SK-N-SH (cell line): ENCODE results near the gene CCDC197. TPM values are rescaled to one million over a fixed set of nuclear protein-coding genes. Genes with fewer than 3 reads are reported as not detected.

Experiments
- CTCF ChIA-PET: fragments of 300-600, 350-600 bp; formaldehyde crosslinking; extraction: SDS; loops from one replicate; lab custom pipeline; 2021; lab: Yijun Ruan, JAX
- POLR2A ChIA-PET: fragments of 350-600 bp; sonication (Branson Sonifier 250); formaldehyde crosslinking; extraction: SDS; loops from one replicate; lab custom pipeline; 2020; ENCODE audit warnings: antibody characterized with exemption, inconsistent platforms; lab: Yijun Ruan, JAX
- DNase-seq: peaks from one replicate; pipeline ENCODE4 v3.0.0; 2012
- H2AFZ ChIP-seq: fragments of 200-600 bp; sonication (generic); 2 replicates; pipeline ENCODE4 v1.8.1; 2016; ENCODE audit warnings: antibody characterized with exemption, mild to moderate bottlenecking, low read depth
- H3F3A ChIP-seq: fragments of 200-600 bp; sonication (generic); replicated peaks from 2 replicates; pipeline ENCODE3; 2016; ENCODE audit warnings: antibody characterized with exemption, mild to moderate bottlenecking; ENCODE audit not compliant: insufficient read depth
- H3K27ac ChIP-seq, 2 experiments: fragments of 200-500 bp in 1 of 2; fragments of 200-600 bp in 1 of 2; sonication (Bioruptor generic) in 1 of 2; sonication (generic), shearing (Covaris generic) in 1 of 2; 2 replicates each; pipeline versions ENCODE4 v1.5.1 to v1.6.1; 2014 to 2016; ENCODE audit warnings: low read depth in 2 of 2, inconsistent platforms in 1 of 2, low read length in 1 of 2, mild to moderate bottlenecking in 1 of 2, mixed read lengths in 1 of 2
- H3K27me3 ChIP-seq: fragments of 200-600 bp; sonication (generic), shearing (Covaris generic); 2 replicates; pipeline ENCODE4 v1.6.1; 2016; ENCODE audit warnings: mixed run types; ENCODE audit not compliant: insufficient read depth
- H3K36me3 ChIP-seq, 2 experiments: fragments of 200-500 bp in 1 of 2; fragments of 200-600 bp in 1 of 2; sonication (Bioruptor generic) in 1 of 2; sonication (generic) in 1 of 2; replicated peaks in 1 of 2; 2 replicates each; pipeline versions ENCODE3 to v1.5.1; 2014 to 2016; ENCODE audit warnings: low read length in 1 of 2, mild to moderate bottlenecking in 1 of 2; ENCODE audit not compliant: insufficient read depth in 2 of 2, control insufficient read depth in 1 of 2
- H3K4me1 ChIP-seq, 2 experiments: fragments of 200-500 bp in 1 of 2; fragments of 200-600 bp in 1 of 2; sonication (Bioruptor generic) in 1 of 2; sonication (generic), shearing (Covaris generic) in 1 of 2; 2 replicates each; pipeline versions ENCODE4 v1.5.1 to v1.6.1; 2014 to 2016; ENCODE audit warnings: low read depth in 1 of 2, low read length in 1 of 2, mixed run types in 1 of 2; ENCODE audit not compliant: insufficient read depth in 2 of 2, control insufficient read depth in 1 of 2
- H3K4me2 ChIP-seq: fragments of 200-600 bp; sonication (generic), shearing (Covaris generic); 2 replicates; pipeline ENCODE4 v1.6.1; 2017; ENCODE audit warnings: mixed run types
- H3K4me3 ChIP-seq, 2 experiments: fragments of 200-500 bp in 1 of 2; fragments of 200-600 bp in 1 of 2; sonication (Bioruptor generic) in 1 of 2; sonication (generic), shearing (Covaris generic) in 1 of 2; 2 replicates each; pipeline versions ENCODE4 v1.5.1 to v1.8.1; 2014 to 2016; ENCODE audit warnings: low read depth in 2 of 2, inconsistent platforms in 1 of 2, low read length in 1 of 2, mild to moderate bottlenecking in 1 of 2, mixed read lengths in 1 of 2, moderate library complexity in 1 of 2
- H3K79me2 ChIP-seq: fragments of 200-600 bp; sonication (generic); 2 replicates; pipeline ENCODE4 v1.8.1; 2017; ENCODE audit warnings: mild to moderate bottlenecking; ENCODE audit not compliant: insufficient read depth
- H3K9ac ChIP-seq: fragments of 200-600 bp; sonication (generic); 2 replicates; pipeline ENCODE4 v1.6.1; 2017; ENCODE audit warnings: mixed run types
- H3K9me2 ChIP-seq: fragments of 200-600 bp; sonication (generic); 2 replicates; pipeline ENCODE4 v1.6.1; 2017; ENCODE audit warnings: mixed run types
- H3K9me3 ChIP-seq: fragments of 200-600 bp; sonication (generic); 2 replicates; pipeline ENCODE4 v1.6.1; 2017; ENCODE audit warnings: mixed run types, mild to moderate bottlenecking, moderate library complexity
- H4K20me1 ChIP-seq: fragments of 200-600 bp; sonication (generic); 2 replicates; pipeline ENCODE4 v1.6.1; 2017; ENCODE audit warnings: mild to moderate bottlenecking, mixed run types; ENCODE audit not compliant: insufficient read depth
- EP300 ChIP-seq, 2 experiments: IDR thresholded peaks; 2 replicates each; pipeline versions ENCODE4 v1.4.0 to v1.6.1; 2012; ENCODE audit warnings: borderline replicate concordance in 1 of 2, low read depth in 1 of 2, low read length in 1 of 2
- EZH2phosphoT487 ChIP-seq: fragments of 200-600 bp; sonication (generic); IDR thresholded peaks from 2 replicates; pipeline ENCODE4 v1.6.1; 2017; ENCODE audit warnings: low read depth, mixed run types, mild to moderate bottlenecking, antibody characterized with exemption, moderate library complexity, borderline replicate concordance
- FOXJ3 ChIP-seq: sonication (generic); formaldehyde crosslinking; IDR thresholded peaks from 2 replicates; pipeline ENCODE4 v1.5.1; 2020; ENCODE audit warnings: mild to moderate bottlenecking, missing genetic modification reagents
- GABPA ChIP-seq: IDR thresholded peaks from 2 replicates; pipeline ENCODE4 v1.4.0; 2012; ENCODE audit warnings: low read depth, mild to moderate bottlenecking
- IRF3 ChIP-seq: fragments of 150-350 bp; IDR thresholded peaks from 2 replicates; pipeline ENCODE4 v1.6.1; 2016; ENCODE audit warnings: mild to moderate bottlenecking, low read depth, low read length
- MAX ChIP-seq: IDR thresholded peaks from 2 replicates; pipeline ENCODE4 v1.4.0; 2012; ENCODE audit warnings: low read depth
- MEF2A ChIP-seq: IDR thresholded peaks from 2 replicates; pipeline ENCODE4 v1.4.0; 2012; ENCODE audit warnings: low read depth, borderline replicate concordance
- MXI1 ChIP-seq: IDR thresholded peaks from 2 replicates; pipeline ENCODE4 v1.6.1; 2012; ENCODE audit warnings: mild to moderate bottlenecking, low read depth, low read length, improper control_type of control experiment
- NRF1 ChIP-seq: IDR thresholded peaks from 2 replicates; pipeline ENCODE4 v1.6.1; 2012; ENCODE audit warnings: low read depth, mild to moderate bottlenecking, low read length
- PBX3 ChIP-seq: IDR thresholded peaks from 2 replicates; pipeline ENCODE4; 2012
- POLR2AphosphoS5 ChIP-seq: IDR thresholded peaks from 2 replicates; pipeline ENCODE4 v1.6.1; 2012; ENCODE audit warnings: low read depth, low read length
- RCOR1 ChIP-seq: fragments of 150-350 bp; IDR thresholded peaks from 2 replicates; pipeline ENCODE4 v1.6.1; 2017; ENCODE audit warnings: antibody characterized with exemption, low read length
- REST ChIP-seq: IDR thresholded peaks from 2 replicates; pipeline ENCODE4 v1.6.1; 2012; ENCODE audit warnings: mild to moderate bottlenecking, low read depth, low read length, moderate library complexity
- RFX5 ChIP-seq: IDR thresholded peaks from 2 replicates; pipeline ENCODE4 v1.6.1; 2012; ENCODE audit warnings: mild to moderate bottlenecking, improper control_type of control experiment, low read length
- SIN3A ChIP-seq: IDR thresholded peaks from 2 replicates; pipeline ENCODE4 v1.6.1; 2012; ENCODE audit warnings: low read depth, mild to moderate bottlenecking, low read length, moderate library complexity, borderline replicate concordance
- SMC3 ChIP-seq: IDR thresholded peaks from 2 replicates; pipeline ENCODE4 v1.6.1; 2012; ENCODE audit warnings: low read depth, low read length, improper control_type of control experiment
- TAF1 ChIP-seq: IDR thresholded peaks from 2 replicates; pipeline ENCODE4 v1.6.1; 2012; ENCODE audit warnings: low read depth, mild to moderate bottlenecking, low read length, moderate library complexity, borderline replicate concordance
- TCF12 ChIP-seq: IDR thresholded peaks from 2 replicates; pipeline ENCODE4 v1.4.0; 2012
- TEAD4 ChIP-seq: IDR thresholded peaks from 2 replicates; pipeline ENCODE4 v1.4.0; 2012; ENCODE audit warnings: mild to moderate bottlenecking, borderline replicate concordance; ENCODE audit not compliant: insufficient read depth
- USF2 ChIP-seq: fragments of 150-350 bp; IDR thresholded peaks from 2 replicates; pipeline ENCODE4 v1.6.1; 2017; ENCODE audit warnings: antibody characterized with exemption, low read length, low read depth, borderline replicate concordance
- YY1 ChIP-seq: IDR thresholded peaks from 2 replicates; pipeline ENCODE4 v1.4.0; 2012; ENCODE audit warnings: low read depth, mild to moderate bottlenecking
- ZBTB33 ChIP-seq: IDR thresholded peaks from 2 replicates; pipeline ENCODE4 v1.4.0; 2012; ENCODE audit warnings: low read depth, borderline replicate concordance
- WGBS: methylation state at CpG from one replicate; pipeline ENCODE4 v1.1.6; 2017; ENCODE audit warnings: low lambda C conversion rate; 5-methylcytosine and 5-hydroxymethylcytosine counted together
- polyA plus RNA-seq, 3 experiments: library from polyadenylated mRNA; depleted of rRNA; stranded (reverse); fragments of >200 nt; gene quantifications; 2 replicates each; pipeline ENCODE4 v1.2.3, GENCODE V29; 2012

Gene CCDC197
- polyA plus RNA-seq, 1 of the 3 experiments (the other 2 are of a cell fraction) = not detected

- peak overlapping the region; percentile 58; the same call in 1 of the 2 replicates for H3K4me2 ChIP-seq
- no peak for TF ChIP-seq TAF1
- TF ChIP-seq ZBTB33 = peak; percentile 55; the same call in 1 of the 2 replicates
- TF ChIP-seq POLR2AphosphoS5 = peak; percentile 21; the same call in 1 of the 2 replicates
- no peak; the same call in 1 of the 2 replicates for TF ChIP-seq SMC3
- TF ChIP-seq EZH2phosphoT487 = no peak
- no peak for TF ChIP-seq SIN3A
- TF ChIP-seq MXI1 = no peak
- TF ChIP-seq USF2 = no peak
- no peak for TF ChIP-seq FOXJ3 (CRISPR knock-in tag)
- peak; percentile 90 for TF ChIP-seq TCF12
- peak in 1 of 2 experiments; percentile 88; a peak in 1 of 4 replicates for TF ChIP-seq EP300 (IDR thresholded peaks at IDR 0.05; ENCODE audit: borderline replicate concordance in 1 of 2, low read depth in 1 of 2, low read length in 1 of 2)
- no peak for TF ChIP-seq MEF2A
- TF ChIP-seq REST = peak; percentile 60; the same call in 1 of the 2 replicates
- peak; percentile 72 for TF ChIP-seq TEAD4
- TF ChIP-seq RCOR1 = no peak
- TF ChIP-seq NRF1 = no peak
- TF ChIP-seq YY1 = no peak
- TF ChIP-seq MAX = 0 out of 2 replicates have a peak, but pooled peaks have one; percentile 28
- TF ChIP-seq GABPA = 0 out of 2 replicates have a peak, but pooled peaks have one; percentile 11
- no peak for TF ChIP-seq IRF3
- peak; percentile 57 for TF ChIP-seq PBX3
- TF ChIP-seq RFX5 = no peak
Measured at GRCh38 chr14:93959239-93960107, 37.6 kb upstream of the CCDC197 start.

More at GRCh38 chr14:93959239-93960107, 37.6 kb upstream of the CCDC197 start:
- 57% methylated on average over 15 of the region's 23 CpGs for WGBS
- Histone ChIP-seq H3F3A (peaks cover 14% of the 10 kb centered on the region), H3K4me3 (no peak overlapping the region), H3K27me3 (no peaks in the 10 kb centered on the region), H3K79me2 (no peaks in the 10 kb centered on the region), H3K9ac (peak overlapping the region; percentile 65; the same call in 1 of the 2 replicates), H4K20me1 (no peaks in the 10 kb centered on the region), H3K27ac (peak overlapping the region in 1 of 2 experiments; percentile 88; a peak in 2 of 4 replicates), H3K36me3 (no peaks in the 10 kb centered on the region), H3K9me3 (no peaks in the 10 kb centered on the region), H2AFZ (peak overlapping the region; percentile 48; the same call in 1 of the 2 replicates), H3K4me1 (peaks cover 3 to 16% of the 10 kb centered on the region in 2 experiments; a peak in 2 of 4 replicates), H3K9me2 (no peaks in the 10 kb centered on the region)
- DNase-seq = no peak
- ChIA-PET POLR2A (no interaction called here), CTCF (interaction anchor here (0.5 to 5.2 kb wide), 6 partner anchors 11 to 156 kb away, joined by 3 to 28 read pairs (median 4); no protein-coding TSS in a partner anchor)
